ENCODE data around the gene YPEL2. TPM values are rescaled to one million over a fixed set of nuclear protein-coding genes. Genes with fewer than 3 reads are reported as not detected.
A peak's percentile ranks its signal among the peaks of the same experiment; 100 is the strongest.

Gene YPEL2
- total RNA-seq, 1 experiment from 2014 or later, result 2.2 TPM

DNA sequence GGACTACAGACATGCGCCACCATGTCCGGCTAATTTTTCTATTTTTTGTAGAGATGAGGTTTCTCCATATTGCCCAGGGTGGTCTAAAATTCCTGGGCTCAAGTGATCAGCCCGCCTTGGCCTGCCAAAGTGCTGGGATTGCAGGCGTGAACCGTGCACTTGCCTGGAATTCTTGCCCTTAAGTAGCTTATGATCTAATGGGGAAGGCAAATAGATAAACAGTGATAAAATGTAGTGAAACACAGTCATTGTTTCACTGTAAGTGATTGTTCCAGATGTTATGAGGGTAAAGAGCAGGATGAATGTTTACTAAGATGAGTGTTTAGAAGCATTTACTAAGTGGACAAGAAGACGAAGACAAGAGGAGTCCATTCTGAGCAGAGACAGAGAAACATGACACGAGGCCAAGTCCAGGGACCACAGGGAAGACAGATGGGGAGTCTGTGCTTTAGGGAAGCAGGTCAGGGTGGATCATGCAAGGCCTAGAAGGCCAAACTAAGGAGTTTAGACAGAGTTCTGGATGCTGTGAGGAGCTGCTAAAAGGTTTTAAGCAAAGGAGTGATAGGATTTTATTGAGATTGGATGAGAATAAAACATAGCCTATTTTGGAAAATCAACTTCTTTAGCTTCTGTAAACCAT, 36.9 kb downstream of the YPEL2 start:
- Mint-ChIP-seq H3K27me3 (ENCODE audit: low read depth) (no peaks in the 10 kb centered on the region), H3K9me3 (no peaks in the 10 kb centered on the region), H3K36me3 (no peaks in the 10 kb centered on the region), H3K4me1 (peaks cover 66% of the 10 kb centered on the region), H3K4me3 (no peak overlapping the region), H3K27ac (no peak overlapping the region)
- POLR2A ChIA-PET, result interaction anchor here (0.5 to 1.2 kb wide), 2 partner anchors 387 to 472 kb away, joined by 3 to 4 read pairs; no protein-coding TSS in a partner anchor
- TF ChIP-seq MXD4 (CRISPR knock-in tag; IDR thresholded peaks at IDR 0.05; ENCODE audit: borderline replicate concordance) (no peak), CREM (CRISPR knock-in tag; IDR thresholded peaks at IDR 0.05) (no peak), GABPB1 (CRISPR knock-in tag; IDR thresholded peaks at IDR 0.05) (0 out of 2 replicates have a peak, but pooled peaks have one; percentile 13)
- TF ChIP-seq, protein P1, sequence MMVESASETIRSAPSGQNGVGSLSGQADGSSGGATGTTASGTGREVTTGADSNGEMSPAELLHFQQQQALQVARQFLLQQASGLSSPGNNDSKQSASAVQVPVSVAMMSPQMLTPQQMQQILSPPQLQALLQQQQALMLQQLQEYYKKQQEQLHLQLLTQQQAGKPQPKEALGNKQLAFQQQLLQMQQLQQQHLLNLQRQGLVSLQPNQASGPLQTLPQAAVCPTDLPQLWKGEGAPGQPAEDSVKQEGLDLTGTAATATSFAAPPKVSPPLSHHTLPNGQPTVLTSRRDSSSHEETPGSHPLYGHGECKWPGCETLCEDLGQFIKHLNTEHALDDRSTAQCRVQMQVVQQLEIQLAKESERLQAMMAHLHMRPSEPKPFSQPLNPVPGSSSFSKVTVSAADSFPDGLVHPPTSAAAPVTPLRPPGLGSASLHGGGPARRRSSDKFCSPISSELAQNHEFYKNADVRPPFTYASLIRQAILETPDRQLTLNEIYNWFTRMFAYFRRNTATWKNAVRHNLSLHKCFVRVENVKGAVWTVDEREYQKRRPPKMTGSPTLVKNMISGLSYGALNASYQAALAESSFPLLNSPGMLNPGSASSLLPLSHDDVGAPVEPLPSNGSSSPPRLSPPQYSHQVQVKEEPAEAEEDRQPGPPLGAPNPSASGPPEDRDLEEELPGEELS (CRISPR knock-in tag; IDR thresholded peaks at IDR 0.05), result no peak
- no peak for ATAC-seq
- CTCF ChIA-PET, result no interaction called here
- DNase-seq (ENCODE audit: low spot score), result no peak

DNA sequence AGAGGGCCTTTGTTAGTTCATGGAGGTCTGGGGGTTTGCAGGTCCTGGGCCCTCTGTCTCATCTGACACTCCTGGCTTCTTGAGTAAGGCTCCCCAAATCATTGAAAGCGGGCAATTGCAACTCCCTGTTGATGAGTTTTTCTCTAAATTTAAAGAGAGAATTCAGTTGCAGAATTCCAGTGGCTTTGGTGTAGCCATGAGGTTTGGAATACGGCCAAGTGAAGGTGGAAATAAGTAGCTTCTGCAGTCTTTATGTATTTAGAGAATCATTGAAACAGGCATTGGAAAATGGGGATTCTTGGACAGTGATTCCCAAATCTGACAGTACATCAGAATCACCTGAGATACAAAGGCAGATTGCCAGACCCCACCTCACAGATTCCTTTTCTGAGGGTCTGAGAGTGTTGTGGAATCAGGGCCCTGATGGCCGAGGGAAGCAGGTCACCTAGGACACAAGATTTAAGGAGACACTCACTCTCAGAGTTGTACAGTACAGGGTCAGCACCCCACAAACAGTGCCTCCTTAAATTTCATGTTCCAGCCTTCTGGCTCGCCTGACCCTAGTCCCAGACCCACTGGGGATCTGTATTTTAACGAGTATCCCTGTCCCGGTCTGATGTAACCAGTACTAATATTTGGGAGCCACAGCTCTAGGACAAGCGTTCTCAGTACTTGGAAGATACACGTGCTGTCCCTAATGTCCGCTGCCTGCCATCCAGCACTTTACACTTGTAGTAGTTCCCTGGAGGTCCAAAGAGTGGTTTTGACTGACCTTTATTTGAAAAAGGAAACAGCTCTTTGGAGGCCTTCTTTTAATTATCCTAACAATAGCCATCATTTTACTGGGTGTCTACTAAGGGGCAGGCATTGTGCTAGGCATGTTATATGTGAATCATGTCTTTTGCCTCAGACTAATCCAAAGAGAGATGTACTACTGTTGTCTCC, 37.8 kb downstream of the YPEL2 start:
- ATAC-seq, result no peak
- Mint-ChIP-seq H3K9me3 (no peaks in the 10 kb centered on the region), H3K4me3 (no peak overlapping the region), H3K36me3 (no peaks in the 10 kb centered on the region), H3K27ac (no peak overlapping the region), H3K4me1 (peaks cover 69% of the 10 kb centered on the region), H3K27me3 (ENCODE audit: low read depth) (no peaks in the 10 kb centered on the region)
- DNase-seq (ENCODE audit: low spot score), result no peak
- TF ChIP-seq OVOL2 (CRISPR knock-in tag; IDR thresholded peaks at IDR 0.05; ENCODE audit: borderline replicate concordance) (no peak), FOXJ3 (CRISPR knock-in tag; IDR thresholded peaks at IDR 0.05; ENCODE audit: borderline replicate concordance) (no peak), SMAD4 (CRISPR knock-in tag; IDR thresholded peaks at IDR 0.05) (no peak), KAT7 (CRISPR knock-in tag; IDR thresholded peaks at IDR 0.05; ENCODE audit: borderline replicate concordance) (no peak), FOXP1 (CRISPR knock-in tag; IDR thresholded peaks at IDR 0.05; ENCODE audit: borderline replicate concordance) (no peak)
- TF ChIP-seq, protein P2, sequence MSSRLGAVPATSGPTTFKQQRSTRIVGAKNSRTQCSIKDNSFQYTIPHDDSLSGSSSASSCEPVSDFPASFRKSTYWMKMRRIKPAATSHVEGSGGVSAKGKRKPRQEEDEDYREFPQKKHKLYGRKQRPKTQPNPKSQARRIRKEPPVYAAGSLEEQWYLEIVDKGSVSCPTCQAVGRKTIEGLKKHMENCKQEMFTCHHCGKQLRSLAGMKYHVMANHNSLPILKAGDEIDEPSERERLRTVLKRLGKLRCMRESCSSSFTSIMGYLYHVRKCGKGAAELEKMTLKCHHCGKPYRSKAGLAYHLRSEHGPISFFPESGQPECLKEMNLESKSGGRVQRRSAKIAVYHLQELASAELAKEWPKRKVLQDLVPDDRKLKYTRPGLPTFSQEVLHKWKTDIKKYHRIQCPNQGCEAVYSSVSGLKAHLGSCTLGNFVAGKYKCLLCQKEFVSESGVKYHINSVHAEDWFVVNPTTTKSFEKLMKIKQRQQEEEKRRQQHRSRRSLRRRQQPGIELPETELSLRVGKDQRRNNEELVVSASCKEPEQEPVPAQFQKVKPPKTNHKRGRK (CRISPR knock-in tag; IDR thresholded peaks at IDR 0.05; ENCODE audit: borderline replicate concordance), result no peak
- TF ChIP-seq, protein P3, sequence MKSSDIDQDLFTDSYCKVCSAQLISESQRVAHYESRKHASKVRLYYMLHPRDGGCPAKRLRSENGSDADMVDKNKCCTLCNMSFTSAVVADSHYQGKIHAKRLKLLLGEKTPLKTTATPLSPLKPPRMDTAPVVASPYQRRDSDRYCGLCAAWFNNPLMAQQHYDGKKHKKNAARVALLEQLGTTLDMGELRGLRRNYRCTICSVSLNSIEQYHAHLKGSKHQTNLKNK (CRISPR knock-in tag; IDR thresholded peaks at IDR 0.05), result no peak
- POLR2A ChIA-PET, result interaction anchor here (1.2 kb wide), 1 partner anchor 471 kb away, joined by 3 read pairs; no protein-coding TSS in a partner anchor
- CTCF ChIA-PET, result no interaction called here

DNA sequence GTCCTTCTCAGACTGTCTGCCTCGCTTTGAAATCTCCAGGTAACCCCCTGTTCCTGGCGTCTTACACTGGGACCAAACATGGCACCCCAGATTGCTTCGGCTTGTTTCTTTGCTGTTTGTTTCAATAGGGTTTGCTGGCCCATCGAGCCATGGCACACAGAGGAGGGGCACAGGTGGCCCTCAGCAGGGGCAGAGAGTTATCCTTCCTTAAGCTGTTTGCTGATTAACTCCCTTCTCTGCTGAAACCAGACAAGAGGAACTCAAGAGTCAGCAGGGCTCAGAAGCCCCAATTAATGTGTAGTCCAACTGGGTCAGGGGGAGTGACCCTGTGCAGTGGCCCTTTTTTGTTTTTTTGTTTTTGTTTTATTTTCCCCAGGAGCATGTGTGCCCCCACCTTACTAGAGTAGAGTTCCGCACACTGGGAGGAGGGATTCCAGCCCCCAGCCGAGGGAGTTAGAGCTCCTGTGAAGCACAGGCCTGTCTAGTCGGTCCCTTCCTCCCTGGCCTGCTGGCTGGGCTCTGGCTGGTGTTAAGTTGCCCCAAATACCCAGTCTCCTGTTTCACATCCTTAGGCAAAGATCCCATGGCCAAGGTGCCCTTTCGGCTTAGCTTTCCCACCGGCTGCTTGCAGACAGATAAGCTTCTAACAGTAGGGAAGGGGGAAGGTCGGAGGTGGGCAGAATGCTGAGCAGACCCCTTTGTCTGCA, 39.3 kb downstream of the YPEL2 start:
- no peak for DNase-seq (ENCODE audit: low spot score)
- Mint-ChIP-seq H3K4me3 (no peak overlapping the region), H3K27ac (peak overlapping the region; percentile 37; the same call in 1 of the 2 replicates), H3K4me1 (peaks cover 63% of the 10 kb centered on the region), H3K9me3 (no peaks in the 10 kb centered on the region), H3K36me3 (no peaks in the 10 kb centered on the region), H3K27me3 (ENCODE audit: low read depth) (no peaks in the 10 kb centered on the region)
- ATAC-seq, result no peak
- ChIA-PET CTCF (interaction anchor here (1.1 kb wide), 1 partner anchor 41 kb away, joined by 5 read pairs; no protein-coding TSS in a partner anchor), POLR2A (no interaction called here)
- TF ChIP-seq, protein P4, sequence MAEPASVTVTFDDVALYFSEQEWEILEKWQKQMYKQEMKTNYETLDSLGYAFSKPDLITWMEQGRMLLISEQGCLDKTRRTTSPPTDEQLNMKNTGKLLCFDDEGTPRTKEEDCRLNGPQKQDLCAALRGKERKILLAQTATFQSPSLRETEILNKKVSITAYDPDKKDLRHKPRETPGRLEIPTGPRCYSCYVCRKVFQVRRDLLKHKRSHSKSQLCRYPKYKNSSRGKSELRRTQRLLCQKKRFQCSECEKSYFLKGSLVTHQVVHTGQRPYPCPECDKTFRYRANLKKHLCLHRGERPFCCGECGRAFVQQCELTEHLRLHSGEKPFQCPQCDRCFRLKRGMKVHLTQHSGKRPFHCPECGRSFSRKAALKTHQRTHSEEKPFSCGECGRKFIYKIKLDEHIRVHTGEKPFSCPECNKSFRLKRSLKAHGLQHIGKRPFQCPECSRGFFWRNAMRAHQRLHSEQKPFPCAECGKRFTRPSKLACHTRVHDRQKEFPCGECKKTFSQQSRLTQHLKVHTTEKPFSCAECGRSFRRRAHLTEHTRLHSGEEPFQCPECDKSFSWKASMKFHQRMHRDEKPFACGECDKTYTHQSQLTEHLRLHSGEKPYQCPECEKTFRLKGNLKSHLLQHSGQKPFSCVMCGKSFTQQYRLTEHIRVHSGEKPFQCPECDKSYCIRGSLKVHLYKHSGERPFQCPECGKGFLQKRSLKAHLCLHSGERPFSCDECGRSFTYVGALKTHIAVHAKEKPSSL (CRISPR knock-in tag; conservative IDR thresholded peaks at IDR 0.05), result no peak
- TF ChIP-seq, protein P5, sequence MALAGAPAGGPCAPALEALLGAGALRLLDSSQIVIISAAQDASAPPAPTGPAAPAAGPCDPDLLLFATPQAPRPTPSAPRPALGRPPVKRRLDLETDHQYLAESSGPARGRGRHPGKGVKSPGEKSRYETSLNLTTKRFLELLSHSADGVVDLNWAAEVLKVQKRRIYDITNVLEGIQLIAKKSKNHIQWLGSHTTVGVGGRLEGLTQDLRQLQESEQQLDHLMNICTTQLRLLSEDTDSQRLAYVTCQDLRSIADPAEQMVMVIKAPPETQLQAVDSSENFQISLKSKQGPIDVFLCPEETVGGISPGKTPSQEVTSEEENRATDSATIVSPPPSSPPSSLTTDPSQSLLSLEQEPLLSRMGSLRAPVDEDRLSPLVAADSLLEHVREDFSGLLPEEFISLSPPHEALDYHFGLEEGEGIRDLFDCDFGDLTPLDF (CRISPR knock-in tag; IDR thresholded peaks at IDR 0.05), result no peak
- TF ChIP-seq ZNF263 (CRISPR knock-in tag; IDR thresholded peaks at IDR 0.05; ENCODE audit: low read depth), result no peak
- no peak for TF ChIP-seq ZNF317 (CRISPR knock-in tag; IDR thresholded peaks at IDR 0.05; ENCODE audit: borderline replicate concordance, low read depth)
- TF ChIP-seq, protein P1 (CRISPR knock-in tag; IDR thresholded peaks at IDR 0.05), result no peak

All from WTC11 (cell line).